DOHH2 (cell line): ENCODE data around the gene USP13.

Experiments
- H3F3A ChIP-seq: fragments of 200-600 bp; sonication (generic), shearing (Covaris generic); 2 replicates; pipeline ENCODE4 v1.6.0; 2016; ENCODE audit warnings: antibody characterized with exemption, mild to moderate bottlenecking; ENCODE audit not compliant: control insufficient read depth, insufficient read depth
- H3K27ac ChIP-seq: fragments of 200-600 bp; sonication (generic); 2 replicates; pipeline ENCODE4 v1.5.1; 2014; ENCODE audit warnings: low read depth, mild to moderate bottlenecking, low read length, moderate library complexity
- H3K27me3 ChIP-seq: fragments of 200-600 bp; sonication (generic); 2 replicates; pipeline ENCODE4 v1.6.1; 2014; ENCODE audit warnings: mild to moderate bottlenecking, low read length, mixed read lengths; ENCODE audit not compliant: control insufficient read depth
- H3K36me3 ChIP-seq: fragments of 200-600 bp; sonication (generic); 2 replicates; pipeline ENCODE4 v1.6.1; 2014; ENCODE audit warnings: mild to moderate bottlenecking, low read length, moderate library complexity, mixed read lengths; ENCODE audit not compliant: control insufficient read depth
- H3K4me1 ChIP-seq: fragments of 200-600 bp; sonication (generic); 2 replicates; pipeline ENCODE4 v1.6.1; 2014; ENCODE audit warnings: mild to moderate bottlenecking, low read length, mixed read lengths; ENCODE audit not compliant: control insufficient read depth
- H3K4me2 ChIP-seq: fragments of 200-600 bp; sonication (generic); 2 replicates; pipeline ENCODE4 v1.6.0; 2014; ENCODE audit warnings: mild to moderate bottlenecking, low read length, moderate library complexity
- H3K4me3 ChIP-seq: fragments of 200-600 bp; sonication (generic); 2 replicates; pipeline ENCODE4 v1.5.1; 2014; ENCODE audit warnings: mild to moderate bottlenecking, low read length, mixed read lengths
- H3K79me2 ChIP-seq: fragments of 200-600 bp; sonication (generic); 2 replicates; pipeline ENCODE4 v1.6.1; 2014; ENCODE audit warnings: mild to moderate bottlenecking, low read length, mixed read lengths; ENCODE audit not compliant: control insufficient read depth
- H3K9me2 ChIP-seq: fragments of 200-600 bp; sonication (generic); replicated peaks from 2 replicates; pipeline ENCODE4 v1.6.1; 2014; ENCODE audit warnings: mild to moderate bottlenecking, low read length, mixed read lengths; ENCODE audit not compliant: control insufficient read depth
- H3K9me3 ChIP-seq: fragments of 200-600 bp; sonication (generic); 2 replicates; pipeline ENCODE4 v1.6.1; 2014; ENCODE audit warnings: antibody characterized with exemption, low read length, mixed read lengths; ENCODE audit not compliant: control insufficient read depth, insufficient read depth
- H4K20me1 ChIP-seq: fragments of 200-600 bp; sonication (generic); 2 replicates; pipeline ENCODE4 v1.6.0; 2014; ENCODE audit warnings: low read depth, mild to moderate bottlenecking, antibody characterized with exemption, low read length, moderate library complexity; ENCODE audit not compliant: control insufficient read depth, insufficient read depth
- CTCF ChIP-seq: fragments of 200-600 bp; sonication (generic); IDR thresholded peaks from one replicate; pipeline ENCODE4 v1.5.1; 2014; ENCODE audit warnings: antibody characterized with exemption, mild to moderate bottlenecking, low read depth, low read length; ENCODE audit not compliant: poor library complexity, severe bottlenecking
- EZH2phosphoT487 ChIP-seq: fragments of 200-600 bp; sonication (generic); IDR thresholded peaks from 2 replicates; pipeline ENCODE4 v1.6.1; 2017; ENCODE audit warnings: borderline replicate concordance, mild to moderate bottlenecking, antibody characterized with exemption, low read length, moderate library complexity, mixed read lengths

The USP13 gene

GRCh38 chr3:179760944-179761343, 108.1 kb downstream of the USP13 start:
- H3K4me1 ChIP-seq = no peaks in the 10 kb centered on the region

GRCh38 chr3:179765396-179765795, 112.6 kb downstream of the USP13 start:
- H3K79me2 ChIP-seq = no peaks in the 10 kb centered on the region
- H3K4me1 ChIP-seq = no peaks in the 10 kb centered on the region
- H3K9me2 ChIP-seq = no peaks in the 10 kb centered on the region
- no peak overlapping the region for H3K27ac ChIP-seq
- H3K9me3 ChIP-seq = no peaks in the 10 kb centered on the region
- H4K20me1 ChIP-seq = no peaks in the 10 kb centered on the region
- no peak overlapping the region for H3K4me2 ChIP-seq
- H3K27me3 ChIP-seq = no peaks in the 10 kb centered on the region
- peaks cover 70% of the 10 kb centered on the region for H3K36me3 ChIP-seq
- TF ChIP-seq EZH2phosphoT487 = no peak
- no peak for TF ChIP-seq CTCF
- no peaks in the 10 kb centered on the region for H3F3A ChIP-seq
- no peak overlapping the region for H3K4me3 ChIP-seq

More at GRCh38 chr3:179760944-179761343, 108.1 kb downstream of the USP13 start:
- H3F3A ChIP-seq = no peaks in the 10 kb centered on the region
- no peaks in the 10 kb centered on the region for H3K79me2 ChIP-seq
- TF ChIP-seq EZH2phosphoT487 (no peak), CTCF (no peak)
- no peaks in the 10 kb centered on the region for H3K27me3 ChIP-seq
- H3K36me3 ChIP-seq = peaks cover 57% of the 10 kb centered on the region
- no peak overlapping the region for H3K4me2 ChIP-seq
- H3K9me2 ChIP-seq = no peaks in the 10 kb centered on the region
- no peaks in the 10 kb centered on the region for H4K20me1 ChIP-seq
- no peaks in the 10 kb centered on the region for H3K9me3 ChIP-seq
- H3K27ac ChIP-seq = no peak overlapping the region
- no peak overlapping the region for H3K4me3 ChIP-seq

GRCh38 chr3:179766416-179767133, 113.7 kb downstream of the USP13 start:
- no peaks in the 10 kb centered on the region for H3K27me3 ChIP-seq
- no peaks in the 10 kb centered on the region for H3K9me2 ChIP-seq
- peaks cover 72% of the 10 kb centered on the region for H3K36me3 ChIP-seq
- no peak for TF ChIP-seq CTCF
- no peak for TF ChIP-seq EZH2phosphoT487
- H3K4me2 ChIP-seq = no peak overlapping the region
- no peak overlapping the region for H3K27ac ChIP-seq
- no peaks in the 10 kb centered on the region for H3K9me3 ChIP-seq
- no peaks in the 10 kb centered on the region for H4K20me1 ChIP-seq
- no peaks in the 10 kb centered on the region for H3K4me1 ChIP-seq
- no peaks in the 10 kb centered on the region for H3K79me2 ChIP-seq
- no peaks in the 10 kb centered on the region for H3F3A ChIP-seq
- H3K4me3 ChIP-seq = no peak overlapping the region
